DMS 273 (cell line): ENCODE measurements around the gene TTN.
A peak's percentile ranks its signal among the peaks of the same experiment; 100 is the strongest.
"Not testable (repeated sequence)": the region's sequence is repeated elsewhere in the genome, so short reads cannot be mapped to it uniquely, and the experiment has no call there.

ENCODE experiments used
- DNase-seq: peaks from one replicate; lab custom pipeline; 2025; ENCODE audit not compliant: unreplicated experiment; lab: John Stamatoyannopoulos, UW

TTN gene

DNA sequence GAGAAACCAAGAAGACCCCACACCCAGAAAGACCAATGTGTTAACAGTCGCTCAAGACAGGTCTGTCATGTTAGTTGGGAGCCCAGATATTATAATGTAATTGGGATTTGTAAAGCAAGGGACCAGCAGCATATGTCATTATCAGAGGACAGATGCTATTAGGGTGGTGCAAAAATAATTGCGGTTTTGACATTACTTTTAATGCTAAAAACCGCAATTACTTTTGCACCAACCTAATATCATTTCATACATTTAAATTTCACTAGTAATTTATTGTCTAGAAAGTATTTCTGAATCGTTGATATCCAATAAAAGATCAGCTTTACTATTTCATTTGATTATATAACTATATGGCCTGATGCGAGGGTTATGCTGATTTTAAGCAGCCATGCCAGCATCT is 131.2 kb downstream of the TTN start:
- no peak for DNase-seq

GRCh38 chr2:178674122-178674521 is 133.1 kb downstream of the TTN start:
- DNase-seq, result peak; percentile 12

DNA sequence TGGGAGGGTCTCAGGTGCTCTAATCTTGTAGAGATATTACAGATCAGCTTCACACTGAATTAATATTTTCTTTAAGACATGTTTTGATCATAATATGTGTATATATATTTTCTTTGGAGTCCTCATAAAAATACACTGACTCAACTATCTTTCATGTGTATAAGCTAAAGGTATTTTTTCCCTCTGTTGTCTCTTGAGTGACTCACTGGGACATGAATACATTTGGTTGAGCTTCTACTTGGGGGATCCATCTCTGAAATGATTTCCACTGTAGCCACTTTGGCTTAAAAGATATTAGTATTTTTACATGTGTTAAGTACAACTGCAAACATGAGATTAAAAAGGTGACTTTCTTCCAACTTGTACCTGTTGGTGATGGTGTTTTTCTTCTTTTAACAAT is 140.8 kb downstream of the TTN start:
- DNase-seq, result no peak

GRCh38 chr2:178658480-178658879 is 148.7 kb downstream of the TTN start:
- DNase-seq, result not testable (repeated sequence)

DNA sequence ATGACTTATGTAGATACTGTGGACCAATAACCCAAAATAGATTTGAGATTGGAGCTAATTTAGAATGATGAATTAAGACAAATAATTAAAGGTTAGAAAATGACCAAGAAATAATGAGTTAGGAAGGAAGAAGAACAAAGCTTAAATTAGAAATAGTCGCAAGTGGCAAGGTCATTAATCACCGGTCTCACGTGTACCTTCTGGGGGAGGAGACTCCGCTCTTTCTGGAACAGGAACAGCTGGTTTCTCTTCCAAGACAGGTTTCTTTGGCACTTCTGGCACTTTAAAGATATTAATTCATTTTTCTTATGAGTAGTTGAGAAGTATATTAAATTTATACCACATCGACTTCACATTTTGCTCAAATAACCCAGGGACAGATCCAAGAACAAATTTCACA is 156.7 kb downstream of the TTN start:
- DNase-seq, result no peak

GRCh38 chr2:178644919-178645318 is 162.3 kb downstream of the TTN start:
- DNase-seq, result no peak

DNA sequence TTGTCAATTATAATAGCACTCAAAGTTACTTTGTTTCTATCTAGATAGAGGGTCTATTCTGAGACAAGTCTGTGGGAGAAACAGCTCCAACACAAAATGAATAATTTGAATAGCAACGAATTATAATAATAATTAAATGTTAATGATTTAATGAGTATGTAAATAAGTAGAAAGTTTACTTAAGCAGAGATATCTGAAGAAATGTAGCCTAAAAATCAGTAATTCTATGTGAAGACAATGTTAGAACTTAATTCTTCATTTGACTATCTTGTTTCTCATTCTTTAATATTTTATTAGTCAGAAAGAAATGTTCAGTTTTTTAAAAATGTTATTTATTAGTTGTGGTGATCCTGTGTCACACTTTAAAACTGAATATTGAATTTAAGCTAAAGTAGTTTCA is 165.7 kb downstream of the TTN start:
- DNase-seq, result no peak

DNA sequence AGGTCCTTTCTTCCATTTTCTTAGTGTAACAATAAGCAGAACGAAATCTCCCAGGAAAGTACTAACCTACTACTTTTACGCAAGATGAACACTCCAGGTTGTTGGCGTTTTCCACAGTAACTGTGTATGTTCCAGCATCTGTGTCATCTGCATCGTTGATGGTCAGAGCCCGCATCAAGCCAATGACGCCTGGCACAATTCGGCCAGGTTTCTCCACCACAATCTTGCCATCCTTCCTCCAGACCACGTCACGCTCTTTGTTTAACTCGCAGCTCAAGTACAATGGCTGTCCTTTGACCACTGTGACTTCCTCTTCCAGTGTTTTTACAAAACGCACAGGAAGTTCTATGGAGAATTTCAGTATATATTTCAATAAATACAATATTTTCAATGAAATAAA is 171.3 kb downstream of the TTN start:
- no peak for DNase-seq

DNA sequence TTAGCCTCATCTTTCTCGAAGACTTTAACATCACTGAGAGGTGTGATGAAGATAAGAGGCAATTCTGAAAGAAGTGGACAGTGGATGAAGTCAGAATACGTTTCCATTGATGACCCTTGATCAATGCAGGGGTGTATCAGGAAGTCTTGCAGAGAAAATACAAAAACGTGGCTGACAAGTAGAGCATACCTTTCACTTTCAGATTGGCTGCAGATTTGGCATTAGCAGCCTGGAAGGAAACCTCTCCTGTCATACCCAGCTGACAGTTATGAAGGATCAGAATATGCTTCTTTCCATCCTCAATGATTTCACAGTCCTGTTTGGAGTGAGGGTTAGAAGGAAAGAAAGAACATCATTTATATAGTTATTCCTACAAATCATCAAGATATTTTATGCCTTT is 174.5 kb downstream of the TTN start:
- no peak for DNase-seq

DNA sequence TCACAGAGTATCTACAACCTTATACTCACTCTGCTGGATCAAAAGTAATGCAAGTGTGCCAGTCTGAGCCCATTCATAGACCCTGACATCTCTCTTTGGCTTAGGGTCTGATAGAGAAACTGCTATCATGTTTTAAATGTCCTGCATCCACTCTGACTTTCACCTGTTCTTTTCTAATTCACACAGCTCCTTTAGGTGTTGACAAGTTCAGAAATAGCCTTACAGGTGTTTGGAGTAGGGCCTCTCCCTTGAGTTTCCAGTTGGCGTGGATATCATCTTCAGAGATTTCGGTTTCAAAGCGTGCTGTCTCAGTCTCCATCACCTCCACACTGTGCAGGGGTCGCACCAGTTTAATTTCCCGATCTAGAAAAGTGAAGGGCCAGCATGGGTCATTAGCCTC is 176.6 kb downstream of the TTN start:
- no peak for DNase-seq

GRCh38 chr2:178629463-178629862 is 177.8 kb downstream of the TTN start:
- no peak for DNase-seq

DNA sequence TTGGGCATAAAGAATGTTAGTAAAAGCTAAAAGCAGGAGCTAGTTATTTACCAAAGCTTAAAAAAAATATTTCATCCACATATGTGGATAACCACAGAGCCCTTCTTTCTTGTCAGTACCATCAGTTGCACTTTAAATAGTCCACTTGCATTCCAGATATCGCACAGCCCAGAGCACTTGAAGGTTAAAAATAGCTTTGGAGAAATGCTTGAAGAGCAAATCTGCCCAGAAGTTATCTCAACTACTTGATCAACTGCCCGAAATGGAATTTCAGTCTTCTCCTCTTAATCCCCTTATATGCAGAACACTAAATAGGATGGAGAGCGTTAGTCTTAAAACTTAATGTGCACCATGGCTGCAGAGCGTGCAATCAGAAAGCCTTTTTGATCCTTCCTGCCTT is 178.6 kb downstream of the TTN start:
- no peak for DNase-seq

- DNase-seq, result no peak
These were observed 179.8 kb downstream of the TTN start for GRCh38 chr2:178627401-178627800.

DNA sequence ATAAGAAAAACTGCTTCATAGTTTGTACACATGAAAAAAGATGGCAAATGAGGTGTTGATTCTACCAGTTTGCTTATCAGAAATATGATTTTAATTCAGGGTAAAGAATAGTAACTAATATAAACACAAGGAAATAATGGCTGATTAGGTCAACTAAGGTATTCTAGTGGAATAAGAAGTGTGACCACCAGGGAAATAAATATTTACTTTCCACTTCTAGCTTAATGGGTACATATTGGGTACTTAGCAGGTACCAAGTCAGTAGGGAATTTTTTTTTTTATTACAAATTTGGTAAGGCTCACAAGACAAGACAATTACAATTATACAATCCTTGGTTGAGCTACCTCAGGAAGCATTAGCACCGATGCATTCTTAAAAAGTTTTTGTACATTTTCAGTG is 191.3 kb downstream of the TTN start:
- DNase-seq, result no peak

- no peak for DNase-seq
These were observed 204.3 kb downstream of the TTN start for GRCh38 chr2:178602901-178603300.

GRCh38 chr2:178592655-178593054 is 214.6 kb downstream of the TTN start:
- no peak for DNase-seq

DNA sequence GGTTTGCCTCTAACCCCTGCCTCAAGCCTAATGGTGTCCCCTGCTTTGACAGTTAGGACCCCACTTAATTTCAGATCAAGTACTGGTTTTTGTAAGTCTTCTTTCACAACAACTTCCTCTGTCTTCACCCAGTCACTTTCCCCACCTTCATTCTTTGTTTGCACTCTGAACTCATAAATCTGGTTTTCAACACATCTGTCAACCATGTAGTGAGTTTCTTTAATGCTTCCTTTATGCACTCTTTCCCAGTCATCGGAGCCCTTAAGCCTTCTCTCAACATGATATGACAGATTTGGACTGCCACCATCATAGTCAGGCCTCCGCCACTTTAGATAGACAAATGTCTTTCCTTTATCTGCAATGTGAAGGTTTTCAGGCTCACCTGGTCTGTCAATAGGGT is 217.9 kb downstream of the TTN start:
- no peak for DNase-seq

GRCh38 chr2:178584666-178585065 is 222.6 kb downstream of the TTN start:
- DNase-seq, result no peak

DNA sequence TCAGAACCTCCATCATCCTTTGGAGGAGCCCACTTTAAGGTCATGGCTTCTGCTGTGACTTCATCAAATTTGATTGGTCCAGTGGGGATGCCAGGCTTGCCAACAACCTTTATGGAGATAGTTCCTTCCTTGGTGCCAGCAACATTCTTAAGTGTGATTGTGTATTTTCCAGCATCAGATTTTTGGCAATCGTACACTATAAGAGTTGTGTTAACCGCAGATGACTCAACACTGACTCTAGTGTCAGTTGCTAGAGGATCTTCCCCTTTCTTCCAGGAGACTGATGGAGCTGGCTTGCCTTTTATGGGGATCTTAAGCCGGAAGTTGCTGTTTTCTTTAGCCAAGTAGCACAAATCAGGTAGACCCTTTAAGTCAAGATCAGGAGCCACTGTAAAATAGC is 228.2 kb downstream of the TTN start:
- DNase-seq, result no peak

DNA sequence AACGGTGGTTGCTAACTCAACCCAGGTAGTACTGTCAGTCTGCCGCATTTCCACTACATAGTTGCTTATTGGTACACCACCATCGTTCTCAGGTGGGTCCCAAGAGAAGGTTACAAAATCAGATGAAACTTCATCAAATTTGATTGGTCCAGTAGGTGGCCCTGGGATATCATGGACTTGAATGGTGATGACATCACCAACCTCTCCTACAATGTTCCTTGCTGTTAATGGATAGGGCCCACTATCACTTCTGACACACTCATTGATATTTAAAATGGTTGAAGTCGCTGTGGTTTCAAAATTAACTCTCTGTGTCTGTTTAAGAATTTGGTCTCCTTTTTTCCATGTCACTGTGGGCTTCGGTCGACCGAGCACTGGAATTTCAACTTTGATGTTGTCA is 232.4 kb downstream of the TTN start:
- no peak for DNase-seq

- no peak for DNase-seq
These were observed 239.0 kb downstream of the TTN start for GRCh38 chr2:178568227-178568626.

- DNase-seq, result no peak
These were observed 254.2 kb downstream of the TTN start for GRCh38 chr2:178553047-178553446.

DNA sequence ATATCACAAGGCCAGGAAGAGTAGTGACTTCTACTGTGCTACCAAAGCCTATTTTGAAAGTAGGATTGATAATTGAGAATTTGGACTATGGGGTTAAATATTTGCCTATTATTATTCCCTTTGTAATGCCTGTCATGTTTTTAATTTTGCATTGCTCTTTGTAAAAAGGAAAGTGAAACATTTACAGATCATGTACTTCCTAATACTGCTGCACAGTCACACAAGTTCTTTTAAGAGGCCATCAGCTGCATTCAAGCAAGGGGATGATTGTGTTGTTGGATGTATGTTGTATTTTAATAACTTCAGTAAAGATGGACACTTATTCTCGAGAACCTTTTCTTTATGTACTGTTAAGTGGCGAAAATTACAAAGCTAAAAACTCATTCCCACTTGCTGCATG is 256.9 kb downstream of the TTN start:
- no peak for DNase-seq

GRCh38 chr2:178542569-178542968 is 264.7 kb downstream of the TTN start:
- DNase-seq, result no peak
